Dermis blood vessel endothelial cell (primary cell): ENCODE measurements around the gene LTB4R2. TPM values are rescaled to one million over a fixed set of nuclear protein-coding genes. Genes with fewer than 3 reads are reported as not detected.
"Not testable (repeated sequence)": the region's sequence is repeated elsewhere in the genome, so short reads cannot be mapped to it uniquely, and the experiment has no call there.

Experiments
- DNase-seq: peaks from one replicate; pipeline ENCODE4 v3.0.0; 2010
- total RNA-seq: library from RNA; depleted of rRNA; stranded (reverse); fragments of >200 nt; gene quantifications from 2 replicates; pipeline ENCODE4 v1.2.3, GENCODE V29; 2014

The LTB4R2 gene
- total RNA-seq, 1 donor from 2014 or later, result 9.7 TPM

GRCh38 chr14:24340606-24341005 lies 30.7 kb downstream of the LTB4R2 start:
- no peak for DNase-seq

GRCh38 chr14:24342889-24343288 lies 32.9 kb downstream of the LTB4R2 start:
- no peak for DNase-seq

- DNase-seq, result no peak
These were observed 34.1 kb downstream of the LTB4R2 start for GRCh38 chr14:24343795-24344660.

GRCh38 chr14:24347134-24347533 lies 37.2 kb downstream of the LTB4R2 start:
- no peak for DNase-seq

- DNase-seq, result no peak
These were observed 38.2 kb downstream of the LTB4R2 start for GRCh38 chr14:24348186-24348585.

- no peak for DNase-seq
These were observed 39.8 kb downstream of the LTB4R2 start for GRCh38 chr14:24349742-24350141.

- peak; percentile 26 for DNase-seq
These were observed 41.6 kb downstream of the LTB4R2 start for GRCh38 chr14:24351517-24351916.

- no peak for DNase-seq
These were observed 43.9 kb downstream of the LTB4R2 start for GRCh38 chr14:24353559-24354481.

- not testable (repeated sequence) for DNase-seq
These were observed 44.5 kb downstream of the LTB4R2 start for GRCh38 chr14:24354482-24354825.

GRCh38 chr14:24355009-24355408 lies 45.1 kb downstream of the LTB4R2 start:
- DNase-seq, result no peak

GRCh38 chr14:24356208-24356607 lies 46.3 kb downstream of the LTB4R2 start:
- DNase-seq, result no peak

- DNase-seq, result no peak
These were observed 50.3 kb downstream of the LTB4R2 start for GRCh38 chr14:24360281-24360680.

- DNase-seq, result no peak
These were observed 51.4 kb downstream of the LTB4R2 start for GRCh38 chr14:24361326-24361725.

Other genes starting within 250 kb of the LTB4R2 start
- not detected in 2 replicates for gene CPNE6, start 238.6 kb upstream of the LTB4R2 start, total RNA-seq
- 5.8 and 10.5 TPM in 2 replicates for gene PCK2, start 215.8 kb upstream of the LTB4R2 start, total RNA-seq
- 90.7 and 93.9 TPM in 2 replicates for gene DCAF11, start 195.4 kb upstream of the LTB4R2 start, total RNA-seq
- gene NRL, start 195.2 kb upstream of the LTB4R2 start, total RNA-seq, result 0.88 and 2.6 TPM in 2 replicates
- gene FITM1, start 179.5 kb upstream of the LTB4R2 start, total RNA-seq, result 0.42 and 0.51 TPM in 2 replicates
- 167 TPM in 2 replicates for gene PSME1, start 173.9 kb upstream of the LTB4R2 start, total RNA-seq
- 21.4 and 26.4 TPM in 2 replicates for gene EMC9, start 168.5 kb upstream of the LTB4R2 start, total RNA-seq
- 108 and 110 TPM in 2 replicates for gene PSME2, start 163.5 kb upstream of the LTB4R2 start, total RNA-seq
- gene RNF31, start 162.6 kb upstream of the LTB4R2 start, total RNA-seq, result 53.2 and 54.1 TPM in 2 replicates
- 37.8 and 55.5 TPM in 2 replicates for gene IRF9, start 148.9 kb upstream of the LTB4R2 start, total RNA-seq
- 2.7 and 4.2 TPM in 2 replicates for gene REC8, start 138.1 kb upstream of the LTB4R2 start, total RNA-seq
- gene IPO4, start 121.3 kb upstream of the LTB4R2 start, total RNA-seq, result 28.8 and 60.6 TPM in 2 replicates
- gene TM9SF1, start 114.7 kb upstream of the LTB4R2 start, total RNA-seq, result 63.5 and 82.5 TPM in 2 replicates
- gene TSSK4, start 104.4 kb upstream of the LTB4R2 start, total RNA-seq, result not detected in 2 replicates
- 36.8 and 39.3 TPM in 2 replicates for gene CHMP4A, start 96.7 kb upstream of the LTB4R2 start, total RNA-seq
- 5.9 and 23.7 TPM in 2 replicates for gene MDP1, start 94.1 kb upstream of the LTB4R2 start, total RNA-seq
- 197 and 248 TPM in 2 replicates for gene NEDD8, start 77.8 kb upstream of the LTB4R2 start, total RNA-seq
- gene GMPR2, start 77.2 kb upstream of the LTB4R2 start, total RNA-seq, result 108 and 121 TPM in 2 replicates
- gene TINF2, start 67.5 kb upstream of the LTB4R2 start, total RNA-seq, result 68.4 and 71.7 TPM in 2 replicates
- gene TGM1, start 47.0 kb upstream of the LTB4R2 start, total RNA-seq, result 0.17 and 0.51 TPM in 2 replicates
- 27.9 and 28.6 TPM in 2 replicates for gene RABGGTA, start 38.5 kb upstream of the LTB4R2 start, total RNA-seq
- gene DHRS1, start 10.4 kb upstream of the LTB4R2 start, total RNA-seq, result 10.6 and 16.7 TPM in 2 replicates
- 30.1 and 33.5 TPM in 2 replicates for gene NOP9, start 10.3 kb upstream of the LTB4R2 start, total RNA-seq
- gene CIDEB, start 2.2 kb upstream of the LTB4R2 start, total RNA-seq, result 4.6 and 7.5 TPM in 2 replicates
- 3.5 and 3.6 TPM in 2 replicates for gene LTB4R, start 1.4 kb downstream of the LTB4R2 start, total RNA-seq
- 68.4 and 138 TPM in 2 replicates for gene ADCY4, start 24.9 kb downstream of the LTB4R2 start, total RNA-seq
- 4.7 and 5.8 TPM in 2 replicates for gene RIPK3, start 29.9 kb downstream of the LTB4R2 start, total RNA-seq
- 8.8 and 11.1 TPM in 2 replicates for gene NFATC4, start 58.0 kb downstream of the LTB4R2 start, total RNA-seq
- gene NYNRIN, start 88.9 kb downstream of the LTB4R2 start, total RNA-seq, result 12.6 and 17.0 TPM in 2 replicates
- 0.84 and 1.0 TPM in 2 replicates for gene CBLN3, start 119.5 kb downstream of the LTB4R2 start, total RNA-seq
- 55.5 and 67.0 TPM in 2 replicates for gene KHNYN, start 119.8 kb downstream of the LTB4R2 start, total RNA-seq
- gene SDR39U1, start 132.6 kb downstream of the LTB4R2 start, total RNA-seq, result 9.3 and 79.1 TPM in 2 replicates
- not detected in 2 replicates for gene CMA1, start 198.1 kb downstream of the LTB4R2 start, total RNA-seq